Nephron progenitor cell (in vitro differentiated cells): ENCODE data around the gene LONRF3.
"Not testable (repeated sequence)": the region's sequence is repeated elsewhere in the genome, so short reads cannot be mapped to it uniquely, and the experiment has no call there.

Experiments
- DNase-seq: peaks from one replicate; pipeline ENCODE4 v3.0.0; 2021
- H3K27ac Mint-ChIP-seq: 2 replicates; pipeline ENCODE4 v1.8.0; 2021; ENCODE audit warnings: mild to moderate bottlenecking, moderate library complexity, mixed read lengths
- H3K27me3 Mint-ChIP-seq: 2 replicates; pipeline ENCODE4 v1.8.0; 2021; ENCODE audit warnings: mild to moderate bottlenecking, low read depth, mixed read lengths; ENCODE audit not compliant: poor library complexity
- H3K36me3 Mint-ChIP-seq: 2 replicates; pipeline ENCODE4 v1.8.0; 2021; ENCODE audit warnings: low read depth, mixed read lengths
- H3K4me1 Mint-ChIP-seq: 2 replicates; pipeline ENCODE4 v1.8.0; 2021; ENCODE audit warnings: mixed read lengths
- H3K4me3 Mint-ChIP-seq: 2 replicates; pipeline ENCODE4 v1.8.0; 2021; ENCODE audit warnings: mild to moderate bottlenecking, moderate library complexity, mixed read lengths
- H3K9me3 Mint-ChIP-seq: 2 replicates; pipeline ENCODE4 v1.8.0; 2021; ENCODE audit warnings: mild to moderate bottlenecking, moderate library complexity, mixed read lengths
- CTCF ChIP-seq: fragments of 200-600 bp; sonication (generic); IDR thresholded peaks from 2 replicates; pipeline ENCODE4 v1.5.0; 2021; ENCODE audit warnings: antibody characterized with exemption

The LONRF3 gene

GRCh38 chrX:119009071-119009470, 34.7 kb downstream of the LONRF3 start:
- Mint-ChIP-seq H3K9me3 (peaks cover 56% of the 10 kb centered on the region), H3K27me3 (no peaks in the 10 kb centered on the region), H3K27ac (no peak overlapping the region), H3K36me3 (peaks cover 9% of the 10 kb centered on the region), H3K4me1 (peaks cover 3% of the 10 kb centered on the region), H3K4me3 (no peak overlapping the region)
- no peak for TF ChIP-seq CTCF
- DNase-seq, result no peak

- no peak for DNase-seq
- no peak for TF ChIP-seq CTCF
- Mint-ChIP-seq H3K9me3 (peaks cover 51% of the 10 kb centered on the region), H3K4me1 (peaks cover 3% of the 10 kb centered on the region), H3K27ac (no peak overlapping the region), H3K36me3 (peaks cover 9% of the 10 kb centered on the region), H3K27me3 (no peaks in the 10 kb centered on the region), H3K4me3 (no peak overlapping the region)
These were observed 36.1 kb downstream of the LONRF3 start for GRCh38 chrX:119010491-119010890.

GRCh38 chrX:119013164-119013563, 38.7 kb downstream of the LONRF3 start:
- peaks cover 64% of the 10 kb centered on the region for H3K9me3 Mint-ChIP-seq
- no peak for DNase-seq
- peaks cover 30% of the 10 kb centered on the region for H3K36me3 Mint-ChIP-seq
- no peaks in the 10 kb centered on the region for H3K27me3 Mint-ChIP-seq
- no peak for TF ChIP-seq CTCF
- no peaks in the 10 kb centered on the region for H3K4me1 Mint-ChIP-seq
- no peak overlapping the region for H3K4me3 Mint-ChIP-seq
- no peak overlapping the region for H3K27ac Mint-ChIP-seq

- no peaks in the 10 kb centered on the region for H3K4me1 Mint-ChIP-seq
- no peak overlapping the region for H3K27ac Mint-ChIP-seq
- H3K4me3 Mint-ChIP-seq, result no peak overlapping the region
- H3K36me3 Mint-ChIP-seq, result peaks cover 30% of the 10 kb centered on the region
- DNase-seq, result no peak
- no peaks in the 10 kb centered on the region for H3K27me3 Mint-ChIP-seq
- no peak for TF ChIP-seq CTCF
- peaks cover 57% of the 10 kb centered on the region for H3K9me3 Mint-ChIP-seq
These were observed 41.2 kb downstream of the LONRF3 start for GRCh38 chrX:119015407-119016237.

- peaks cover 54% of the 10 kb centered on the region for H3K9me3 Mint-ChIP-seq
- H3K4me3 Mint-ChIP-seq, result no peak overlapping the region
- no peak overlapping the region for H3K27ac Mint-ChIP-seq
- no peaks in the 10 kb centered on the region for H3K4me1 Mint-ChIP-seq
- no peak for TF ChIP-seq CTCF
- no peaks in the 10 kb centered on the region for H3K27me3 Mint-ChIP-seq
- peaks cover 25% of the 10 kb centered on the region for H3K36me3 Mint-ChIP-seq
- no peak for DNase-seq
These were observed 42.7 kb downstream of the LONRF3 start for GRCh38 chrX:119017077-119017476.

- no peak overlapping the region for H3K4me3 Mint-ChIP-seq
- no peak for DNase-seq
- H3K36me3 Mint-ChIP-seq, result no peaks in the 10 kb centered on the region
- H3K9me3 Mint-ChIP-seq, result peaks cover 54% of the 10 kb centered on the region
- no peaks in the 10 kb centered on the region for H3K4me1 Mint-ChIP-seq
- TF ChIP-seq CTCF, result no peak
- H3K27ac Mint-ChIP-seq, result no peak overlapping the region
- H3K27me3 Mint-ChIP-seq, result no peaks in the 10 kb centered on the region
These were observed 51.5 kb downstream of the LONRF3 start for GRCh38 chrX:119025900-119026299.

GRCh38 chrX:119026344-119026743, 51.9 kb downstream of the LONRF3 start:
- not testable (repeated sequence) for H3K27me3 Mint-ChIP-seq, H3K4me1 Mint-ChIP-seq, H3K4me3 Mint-ChIP-seq, H3K36me3 Mint-ChIP-seq, DNase-seq, H3K27ac Mint-ChIP-seq
- H3K9me3 Mint-ChIP-seq, result peaks cover 55% of the 10 kb centered on the region

- H3K36me3 Mint-ChIP-seq, DNase-seq, H3K4me3 Mint-ChIP-seq, H3K27me3 Mint-ChIP-seq, H3K4me1 Mint-ChIP-seq, H3K27ac Mint-ChIP-seq: not testable (repeated sequence)
- H3K9me3 Mint-ChIP-seq, result peaks cover 72% of the 10 kb centered on the region
These were observed 53.7 kb downstream of the LONRF3 start for GRCh38 chrX:119027960-119028732.
